Stimulated activated CD4-positive, alpha-beta T cell treated with anti-CD3 and anti-CD28 coated beads, Interleukin-2, amount 100 ng/mL, for 24 hours (primary cell): Measurements from ENCODE around the gene CD83.
"Not testable (repeated sequence)": the region's sequence is repeated elsewhere in the genome, so short reads cannot be mapped to it uniquely, and the experiment has no call there.

Source experiments
- DNase-seq, 2 donors: peaks; one replicate each; pipeline ENCODE4 v3.0.0-alpha.2; 2020

Gene CD83

GRCh38 chr6:14117158-14118090 lies at the start of gene CD83:
Gene CD83, plus strand, starts transcription at chr6:14117772. Its CDS starts 40 bp downstream, at chr6:14117812.
- DNase-seq: peak; percentile 76 to 82

- DNase-seq: no peak
These were observed 49.4 kb upstream of the CD83 start for GRCh38 chr6:14068133-14068532.

- no peak for DNase-seq
These were observed 48.9 kb upstream of the CD83 start for GRCh38 chr6:14068623-14069022.

GRCh38 chr6:14070457-14070856 lies 47.1 kb upstream of the CD83 start:
- no peak for DNase-seq

GRCh38 chr6:14072084-14072483 lies 45.5 kb upstream of the CD83 start:
- DNase-seq: no peak

- not testable (repeated sequence) for DNase-seq
These were observed 43.8 kb upstream of the CD83 start for GRCh38 chr6:14073561-14074354.

- no peak for DNase-seq
These were observed 43.0 kb upstream of the CD83 start for GRCh38 chr6:14074476-14075094.

GRCh38 chr6:14075095-14075503 lies 42.5 kb upstream of the CD83 start:
- DNase-seq: no peak

- DNase-seq: no peak
These were observed 40.2 kb upstream of the CD83 start for GRCh38 chr6:14077193-14077867.

- DNase-seq: peak; percentile 31 to 46
These were observed 38.1 kb upstream of the CD83 start for GRCh38 chr6:14079433-14079832.

GRCh38 chr6:14079971-14080370 lies 37.6 kb upstream of the CD83 start:
- DNase-seq: no peak

GRCh38 chr6:14081126-14081525 lies 36.4 kb upstream of the CD83 start:
- no peak for DNase-seq

- DNase-seq: no peak
These were observed 34.8 kb upstream of the CD83 start for GRCh38 chr6:14082771-14083170.

- DNase-seq: no peak
These were observed 34.3 kb upstream of the CD83 start for GRCh38 chr6:14083262-14083661.

- no peak for DNase-seq
These were observed 33.8 kb upstream of the CD83 start for GRCh38 chr6:14083751-14084150.

GRCh38 chr6:14084388-14084787 lies 33.2 kb upstream of the CD83 start:
- DNase-seq: no peak

GRCh38 chr6:14085176-14085787 lies 32.3 kb upstream of the CD83 start:
- no peak for DNase-seq

GRCh38 chr6:14086701-14087100 lies 30.9 kb upstream of the CD83 start:
- no peak for DNase-seq

GRCh38 chr6:14088600-14089192 lies 28.9 kb upstream of the CD83 start:
- no peak for DNase-seq

- DNase-seq: no peak
These were observed 28.3 kb upstream of the CD83 start for GRCh38 chr6:14089224-14089623.

- DNase-seq: no peak
These were observed 26.1 kb upstream of the CD83 start for GRCh38 chr6:14091339-14091978.
